Measurements from ENCODE around the gene SLC22A4. TPM values are rescaled to one million over a fixed set of nuclear protein-coding genes. Genes with fewer than 3 reads are reported as not detected.
A peak's percentile ranks its signal among the peaks of the same experiment; 100 is the strongest.

SLC22A4 gene
- total and polyA plus RNA-seq, 9 donors: 0.72 to 7.7 (median 2.3) TPM

- intact Hi-C loops (cut with DNase I): no loop called here
- H3K4me3 ChIP-seq: no peak overlapping the region
Observed at GRCh38 chr5:132365213-132365612, 71.0 kb downstream of the SLC22A4 start.

DNA sequence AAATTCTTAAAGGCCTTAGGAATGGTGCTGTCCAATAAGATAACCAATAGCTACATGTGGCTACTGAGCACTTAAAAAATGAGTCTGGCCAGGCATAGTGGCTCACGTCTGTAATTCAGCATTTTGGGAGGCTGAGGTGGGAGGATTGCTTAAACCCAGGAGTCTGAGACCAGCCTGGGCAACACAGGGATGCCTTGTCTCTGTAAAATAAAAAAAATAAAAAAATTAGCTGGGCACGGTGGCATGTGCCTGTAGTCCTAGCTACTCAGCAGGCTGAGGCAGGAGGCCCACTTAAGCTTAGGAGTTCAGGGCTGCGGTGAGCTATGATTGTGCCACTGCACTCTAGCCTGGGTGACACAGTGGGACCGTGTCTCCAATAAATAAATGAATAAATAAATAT lies 74.0 kb downstream of the SLC22A4 start:
- WGBS, 3 donors: 86 to 92% (median 88%) methylated on average over 4 of the region's 4 CpGs
- DNase-seq: no peak
- TF ChIP-seq EP300 (IDR thresholded peaks at IDR 0.05) (no peak), POLR2A (IDR thresholded peaks at IDR 0.05) (no peak)
- TF ChIP-seq, protein P1, sequence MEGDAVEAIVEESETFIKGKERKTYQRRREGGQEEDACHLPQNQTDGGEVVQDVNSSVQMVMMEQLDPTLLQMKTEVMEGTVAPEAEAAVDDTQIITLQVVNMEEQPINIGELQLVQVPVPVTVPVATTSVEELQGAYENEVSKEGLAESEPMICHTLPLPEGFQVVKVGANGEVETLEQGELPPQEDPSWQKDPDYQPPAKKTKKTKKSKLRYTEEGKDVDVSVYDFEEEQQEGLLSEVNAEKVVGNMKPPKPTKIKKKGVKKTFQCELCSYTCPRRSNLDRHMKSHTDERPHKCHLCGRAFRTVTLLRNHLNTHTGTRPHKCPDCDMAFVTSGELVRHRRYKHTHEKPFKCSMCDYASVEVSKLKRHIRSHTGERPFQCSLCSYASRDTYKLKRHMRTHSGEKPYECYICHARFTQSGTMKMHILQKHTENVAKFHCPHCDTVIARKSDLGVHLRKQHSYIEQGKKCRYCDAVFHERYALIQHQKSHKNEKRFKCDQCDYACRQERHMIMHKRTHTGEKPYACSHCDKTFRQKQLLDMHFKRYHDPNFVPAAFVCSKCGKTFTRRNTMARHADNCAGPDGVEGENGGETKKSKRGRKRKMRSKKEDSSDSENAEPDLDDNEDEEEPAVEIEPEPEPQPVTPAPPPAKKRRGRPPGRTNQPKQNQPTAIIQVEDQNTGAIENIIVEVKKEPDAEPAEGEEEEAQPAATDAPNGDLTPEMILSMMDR (IDR thresholded peaks at IDR 0.05): no peak
- Histone ChIP-seq H3K4me3 (no peak overlapping the region), H3K27ac (no peak overlapping the region), H3K36me3 (no peaks in the 10 kb centered on the region), H3K27me3 (no peaks in the 10 kb centered on the region), H3K9me3 (no peaks in the 10 kb centered on the region), H3K4me1 (ENCODE audit: insufficient read depth) (peaks cover 4% of the 10 kb centered on the region)
- intact Hi-C loops (cut with DNase I): no loop called here

More at GRCh38 chr5:132365213-132365612, 71.0 kb downstream of the SLC22A4 start:
- H3K27me3 ChIP-seq: no peaks in the 10 kb centered on the region
- WGBS, 3 donors: 64 to 87% (median 83%) methylated on average over 6 of the region's 6 CpGs
- no peak for DNase-seq
- no peak overlapping the region for H3K27ac ChIP-seq
- no peaks in the 10 kb centered on the region for H3K9me3 ChIP-seq
- H3K4me1 ChIP-seq (ENCODE audit: insufficient read depth): peaks cover under 1% of the 10 kb centered on the region
- H3K36me3 ChIP-seq: no peaks in the 10 kb centered on the region
- TF ChIP-seq POLR2A (IDR thresholded peaks at IDR 0.05): no peak
- TF ChIP-seq, protein P1 (IDR thresholded peaks at IDR 0.05): no peak
- no peak for TF ChIP-seq EP300 (IDR thresholded peaks at IDR 0.05)

DNA sequence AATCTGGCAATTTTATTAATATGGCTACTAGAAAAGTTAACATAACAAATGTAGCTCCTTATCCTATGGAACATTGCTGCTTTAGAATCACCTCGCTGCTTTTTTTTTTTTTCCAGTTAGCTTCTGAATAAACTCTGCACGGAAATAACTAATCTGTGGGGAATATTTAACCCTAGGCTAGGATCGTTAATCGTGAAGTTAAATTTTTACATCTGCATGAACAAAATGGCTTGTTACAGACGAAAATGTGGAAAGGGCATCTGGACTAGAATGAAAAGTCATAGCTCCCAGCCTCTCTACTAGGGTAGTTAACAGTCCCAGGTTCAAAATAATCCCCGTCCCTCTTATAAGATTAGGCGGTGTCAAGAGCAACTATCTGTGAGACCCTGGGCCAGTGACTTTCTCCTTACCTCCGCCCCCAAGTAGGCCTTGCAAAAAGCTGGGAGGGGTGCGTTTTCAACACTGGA lies 74.8 kb downstream of the SLC22A4 start:
- DNase-seq: no peak
- Histone ChIP-seq H3K36me3 (no peaks in the 10 kb centered on the region), H3K9me3 (no peaks in the 10 kb centered on the region), H3K27me3 (no peaks in the 10 kb centered on the region), H3K4me3 (peak overlapping the region; percentile 77), H3K27ac (peak overlapping the region; percentile 75 to 79), H3K4me1 (ENCODE audit: insufficient read depth) (peaks cover 4% of the 10 kb centered on the region)
- intact Hi-C loops (cut with DNase I): no loop called here
- TF ChIP-seq, protein P1 (IDR thresholded peaks at IDR 0.05): no peak
- no peak for TF ChIP-seq POLR2A (IDR thresholded peaks at IDR 0.05)
- TF ChIP-seq EP300 (IDR thresholded peaks at IDR 0.05): no peak
- WGBS, 3 donors: 6 to 8% (median 6%) methylated on average over 9 of the region's 9 CpGs

GRCh38 chr5:132369474-132370180 lies 75.4 kb downstream of the SLC22A4 start, which contains the start of gene SLC22A5:
Gene SLC22A5, plus strand, starts transcription at chr5:132369710. Its CDS starts 263 bp downstream, at chr5:132369973.
- peak within 1 kb of the TSS; percentile 75 to 79 for H3K27ac ChIP-seq
- H3K4me1 ChIP-seq (ENCODE audit: insufficient read depth): peaks cover 4% of the 10 kb centered on the region
- H3K4me3 ChIP-seq: peak within 1 kb of the TSS; percentile 77
- H3K9me3 ChIP-seq: no peaks in the 10 kb centered on the region
- TF ChIP-seq EP300 (IDR thresholded peaks at IDR 0.05) (no peak), POLR2A (IDR thresholded peaks at IDR 0.05) (peak; percentile 14)
- DNase-seq: peak; percentile 45 to 78 (median 64)
- H3K27me3 ChIP-seq: no peaks in the 10 kb centered on the region
- intact Hi-C loops (cut with DNase I): loop anchor here in 2 of 4 donors (10.0 kb wide), 1 partner anchor 75 kb away; the partner anchor contains the start of gene SLC22A4 (in 2 of the 2)
- 0 to 1% (median 1%) methylated on average over 8 to 83 of the region's 83 CpGs for WGBS, 3 donors
- H3K36me3 ChIP-seq: no peaks in the 10 kb centered on the region

All from ovary (tissue), 9 donors.